Ovary (tissue), 3 donors: ENCODE measurements around the gene NPPB.

ENCODE experiments used
- POLR2A ChIP-seq: fragments of 450-650 bp; IDR thresholded peaks from one replicate; pipeline ENCODE4 v1.6.1; 2017; ENCODE audit warnings: antibody characterized with exemption, mild to moderate bottlenecking, moderate library complexity
- TF ChIP-seq, protein P1 (sequence below), 3 donors: fragments of 450-650 bp in 2 of 3; fragments of 200-600 bp in 1 of 3; IDR thresholded peaks; one replicate each; pipeline versions ENCODE4 v1.5.1 to v1.8.0; 2016 to 2022; ENCODE audit warnings: antibody characterized with exemption in 3 of 3, mild to moderate bottlenecking in 1 of 3
- donor health status: DM: no; HTN: no; CAD: no.

GRCh38 chr1:11836955-11837766 lies 21.6 kb downstream of the NPPB start:
- TF ChIP-seq, protein P1, sequence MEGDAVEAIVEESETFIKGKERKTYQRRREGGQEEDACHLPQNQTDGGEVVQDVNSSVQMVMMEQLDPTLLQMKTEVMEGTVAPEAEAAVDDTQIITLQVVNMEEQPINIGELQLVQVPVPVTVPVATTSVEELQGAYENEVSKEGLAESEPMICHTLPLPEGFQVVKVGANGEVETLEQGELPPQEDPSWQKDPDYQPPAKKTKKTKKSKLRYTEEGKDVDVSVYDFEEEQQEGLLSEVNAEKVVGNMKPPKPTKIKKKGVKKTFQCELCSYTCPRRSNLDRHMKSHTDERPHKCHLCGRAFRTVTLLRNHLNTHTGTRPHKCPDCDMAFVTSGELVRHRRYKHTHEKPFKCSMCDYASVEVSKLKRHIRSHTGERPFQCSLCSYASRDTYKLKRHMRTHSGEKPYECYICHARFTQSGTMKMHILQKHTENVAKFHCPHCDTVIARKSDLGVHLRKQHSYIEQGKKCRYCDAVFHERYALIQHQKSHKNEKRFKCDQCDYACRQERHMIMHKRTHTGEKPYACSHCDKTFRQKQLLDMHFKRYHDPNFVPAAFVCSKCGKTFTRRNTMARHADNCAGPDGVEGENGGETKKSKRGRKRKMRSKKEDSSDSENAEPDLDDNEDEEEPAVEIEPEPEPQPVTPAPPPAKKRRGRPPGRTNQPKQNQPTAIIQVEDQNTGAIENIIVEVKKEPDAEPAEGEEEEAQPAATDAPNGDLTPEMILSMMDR (IDR thresholded peaks at IDR 0.05), result no peak
- no peak for TF ChIP-seq POLR2A
